ENCODE results near the gene MGST3.
"Not testable (repeated sequence)": the region's sequence is repeated elsewhere in the genome, so short reads cannot be mapped to it uniquely, and the experiment has no call there.

MGST3 gene

DNA sequence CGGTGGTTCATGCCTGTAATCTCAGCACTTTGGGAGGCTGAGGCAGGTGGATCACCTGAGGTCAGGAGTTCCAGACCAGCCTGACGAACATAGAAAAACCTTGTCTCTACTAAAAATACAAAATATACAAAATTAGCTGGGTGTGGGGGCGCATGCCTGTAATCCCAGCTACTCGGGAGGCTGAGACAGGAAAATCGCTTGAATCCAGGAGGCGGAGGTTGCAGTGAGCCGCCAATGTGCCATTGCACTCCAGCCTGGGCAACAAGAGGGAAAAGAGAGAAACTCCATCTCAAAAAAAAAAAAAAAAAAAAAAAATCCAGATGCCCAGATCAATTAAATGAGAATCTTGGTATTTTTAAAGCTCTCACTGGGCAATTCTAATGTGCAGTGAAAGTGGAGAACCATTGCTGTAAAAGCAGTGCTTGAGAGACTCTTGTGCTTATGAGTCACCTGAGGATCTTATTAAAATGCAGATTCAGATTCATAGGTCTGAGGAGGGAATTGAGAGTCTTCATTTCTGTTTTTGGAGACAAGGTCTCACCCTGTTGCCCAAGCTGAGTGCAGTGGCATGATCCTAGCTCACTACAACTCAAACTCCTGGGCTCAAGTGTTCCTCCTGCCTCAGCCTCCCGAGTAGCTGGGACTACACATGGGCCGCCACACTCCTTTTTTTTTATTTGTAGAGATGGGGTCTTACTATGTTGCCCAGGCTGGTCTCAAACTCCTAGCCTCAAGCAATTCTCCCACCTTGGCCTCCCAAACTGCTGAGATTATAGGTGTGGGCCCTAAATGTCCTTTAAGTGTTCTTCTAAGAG lies 27.9 kb downstream of the MGST3 start:
- DNase-seq (ENCODE audit: low read depth) = not testable (repeated sequence)

- DNase-seq (ENCODE audit: low read depth) = no peak
Observed at GRCh38 chr1:165659581-165659895, 28.5 kb downstream of the MGST3 start.

- DNase-seq (ENCODE audit: low read depth) = no peak
Observed at GRCh38 chr1:165661703-165662102, 30.7 kb downstream of the MGST3 start.

- no peak for DNase-seq (ENCODE audit: low read depth)
Observed at GRCh38 chr1:165662186-165662585, 31.2 kb downstream of the MGST3 start.

DNA sequence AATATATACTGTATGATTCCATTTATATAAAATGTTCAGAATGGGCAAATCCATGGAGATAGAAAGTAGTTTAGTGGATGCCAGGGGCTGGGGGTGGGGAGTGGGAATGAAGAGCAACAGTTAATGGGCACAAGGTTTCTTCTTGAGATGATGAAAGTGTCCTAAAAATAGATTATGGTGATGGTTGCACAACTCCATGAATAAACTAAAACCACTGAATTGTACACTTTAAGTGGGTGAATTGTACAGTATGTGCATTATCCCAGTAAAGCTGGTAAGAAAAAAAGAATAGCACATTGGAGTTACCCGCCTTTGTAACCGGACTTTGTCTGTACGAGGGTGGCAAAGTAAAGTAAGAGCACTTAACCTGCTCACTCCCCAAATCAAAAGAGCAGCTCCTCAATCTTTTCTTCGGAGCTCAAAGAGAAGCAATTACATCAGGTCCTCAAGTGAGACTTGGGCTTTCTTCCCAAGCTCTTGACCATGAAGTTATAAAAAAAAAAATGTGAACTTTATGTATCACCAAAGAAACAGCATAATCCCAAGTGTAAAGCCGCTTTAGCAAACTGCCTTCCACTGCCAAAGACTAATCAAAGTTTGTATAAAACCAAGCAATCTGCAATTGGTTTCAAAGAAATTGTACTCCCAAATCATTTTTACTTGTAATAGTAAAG lies 35.3 kb downstream of the MGST3 start:
- peak; percentile 73 for DNase-seq (ENCODE audit: low read depth)

- DNase-seq (ENCODE audit: low read depth) = no peak
Observed at GRCh38 chr1:165668184-165668583, 37.1 kb downstream of the MGST3 start.

DNA sequence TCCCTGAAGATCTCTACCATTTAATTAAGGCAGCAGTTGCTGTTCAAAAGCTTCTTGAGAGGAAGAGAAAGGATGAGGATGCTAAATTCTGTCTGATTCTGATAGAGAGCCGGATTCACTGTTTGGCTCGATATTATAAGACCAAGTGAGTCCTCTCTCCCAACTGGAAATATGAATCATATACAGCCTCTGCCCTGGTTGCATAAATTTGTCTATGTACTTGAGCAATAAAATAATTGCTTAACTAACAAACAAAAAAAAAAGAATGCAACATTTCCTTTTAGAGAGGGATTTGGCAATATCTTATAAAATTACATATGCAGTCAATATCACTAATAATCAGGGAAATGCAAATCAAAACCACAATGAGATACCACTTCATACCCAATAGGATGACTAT lies 40.5 kb downstream of the MGST3 start:
- DNase-seq (ENCODE audit: low read depth) = peak; percentile 52

- no peak for DNase-seq (ENCODE audit: low read depth)
Observed at GRCh38 chr1:165674599-165674998, 43.6 kb downstream of the MGST3 start.

DNA sequence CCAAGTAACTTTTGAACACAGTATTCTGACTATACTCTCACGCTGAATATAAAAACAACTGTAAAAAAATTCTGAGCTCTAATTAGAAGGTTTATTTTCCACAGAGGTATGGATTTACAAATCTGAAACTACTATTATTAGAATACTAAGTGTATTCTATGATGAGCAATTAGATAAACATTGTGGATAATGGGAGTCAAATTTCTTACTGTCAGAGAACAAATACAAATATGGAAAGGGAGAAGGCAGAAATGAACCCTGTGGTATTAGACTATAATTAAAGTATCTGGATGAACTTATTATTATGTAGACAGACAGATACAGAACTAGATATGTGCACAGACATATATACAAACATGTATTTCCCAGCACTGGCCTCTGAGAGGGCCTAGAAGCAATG lies 44.8 kb downstream of the MGST3 start:
- no peak for DNase-seq (ENCODE audit: low read depth)

- no peak for DNase-seq (ENCODE audit: low read depth)
Observed at GRCh38 chr1:165678509-165678908, 47.5 kb downstream of the MGST3 start.

DNA sequence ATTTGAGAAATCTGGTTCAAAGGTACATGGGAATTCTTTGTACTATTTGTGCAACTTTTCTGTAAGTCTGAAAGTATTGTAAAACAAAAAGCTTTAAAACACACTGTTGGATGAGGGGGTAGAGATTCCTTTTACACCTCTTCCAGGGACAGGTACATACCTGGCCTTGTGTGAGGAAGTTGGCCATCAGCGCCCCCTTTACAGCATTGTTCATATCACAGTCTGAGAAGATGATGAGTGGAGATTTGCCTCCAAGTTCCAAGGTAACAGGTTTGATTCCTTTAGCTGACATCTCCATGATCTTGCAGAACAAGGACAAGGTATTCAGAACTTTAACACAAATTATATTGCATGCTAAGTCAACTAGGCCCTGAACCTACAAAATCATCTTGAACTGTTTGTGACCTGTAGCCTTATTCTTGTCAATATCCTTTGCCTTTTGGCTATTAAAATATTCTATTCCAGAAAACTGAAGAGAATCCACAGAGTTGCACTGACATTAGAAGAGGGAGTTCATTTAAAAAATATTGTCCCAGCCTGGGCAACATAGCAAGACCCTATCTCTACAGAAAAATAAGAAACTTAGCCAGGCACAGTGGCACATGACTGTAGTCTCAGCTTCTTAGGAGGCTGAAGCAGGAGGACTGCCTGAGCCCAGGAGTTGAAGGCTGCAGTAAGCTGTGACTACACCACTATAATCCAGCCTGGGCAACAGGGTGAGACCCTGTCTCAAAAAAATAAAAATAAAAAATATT lies 48.4 kb downstream of the MGST3 start:
- DNase-seq (ENCODE audit: low read depth) = no peak

- DNase-seq (ENCODE audit: low read depth) = no peak
Observed at GRCh38 chr1:165680303-165680702, 49.3 kb downstream of the MGST3 start.

- DNase-seq (ENCODE audit: low read depth) = not testable (repeated sequence)
Observed at GRCh38 chr1:165680773-165681172, 49.7 kb downstream of the MGST3 start.

GRCh38 chr1:165683848-165684485 lies 52.9 kb downstream of the MGST3 start:
- peak; percentile 46 for DNase-seq (ENCODE audit: low read depth)

GRCh38 chr1:165686121-165686970 lies 55.3 kb downstream of the MGST3 start:
- DNase-seq (ENCODE audit: low read depth) = no peak

DNA sequence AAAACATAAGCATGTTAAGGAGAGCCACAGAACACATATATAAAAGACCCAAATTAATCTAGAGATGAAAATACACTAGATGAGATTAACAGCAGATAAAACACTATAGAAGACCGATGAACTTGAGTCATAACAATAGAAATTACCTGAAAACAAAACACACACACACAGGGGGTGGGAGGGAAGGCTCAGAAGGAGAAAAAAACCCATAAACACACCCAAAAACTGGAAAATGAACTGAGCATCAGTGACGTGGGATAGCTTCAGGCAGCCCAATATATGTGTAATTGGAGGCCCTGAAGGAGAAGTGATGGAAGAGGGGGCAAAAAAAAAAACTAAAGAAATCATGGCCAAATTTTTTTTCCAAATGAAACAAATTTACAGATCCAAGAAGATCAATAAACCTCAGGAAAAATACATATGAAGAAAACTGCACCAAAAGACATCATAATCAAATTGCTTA lies 56.0 kb downstream of the MGST3 start:
- DNase-seq (ENCODE audit: low read depth) = no peak

GRCh38 chr1:165688046-165688445 lies 57.0 kb downstream of the MGST3 start:
- no peak for DNase-seq (ENCODE audit: low read depth)

GRCh38 chr1:165695031-165695430 lies 64.0 kb downstream of the MGST3 start:
- no peak for DNase-seq (ENCODE audit: low read depth)

GRCh38 chr1:165696625-165697100 lies 65.6 kb downstream of the MGST3 start:
- DNase-seq (ENCODE audit: low read depth) = peak; percentile 94

DNA sequence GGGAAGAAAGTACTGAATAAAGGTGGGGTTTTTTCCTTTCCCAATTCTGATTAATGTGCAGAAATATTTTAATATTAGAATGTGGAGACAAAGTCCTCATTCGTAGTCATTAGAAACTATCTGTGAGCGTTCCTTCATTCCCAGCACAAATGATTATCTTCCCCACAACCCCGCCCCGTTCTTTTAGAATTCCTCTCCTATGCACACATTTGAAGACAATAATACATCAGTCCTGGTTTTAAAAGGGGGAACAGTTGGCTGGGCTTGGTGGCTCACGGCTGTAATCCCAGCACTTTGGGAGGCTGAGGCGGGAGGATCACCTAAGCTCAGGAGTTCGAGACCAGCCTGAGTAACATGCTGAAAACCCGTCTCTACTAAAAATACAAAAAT lies 66.5 kb downstream of the MGST3 start:
- DNase-seq (ENCODE audit: low read depth) = no peak
